Activated CD4-positive, alpha-beta memory T cell treated with anti-CD3 and anti-CD28 coated beads for 36 hours (primary cell): ENCODE results near the gene AKAP11. TPM values are rescaled to one million over a fixed set of nuclear protein-coding genes. Genes with fewer than 3 reads are reported as not detected.
"Not testable (repeated sequence)": the region's sequence is repeated elsewhere in the genome, so short reads cannot be mapped to it uniquely, and the experiment has no call there.

Source experiments
- CTCF ChIA-PET: fragments of 350-600 bp; sonication (Branson Sonifier 250); formaldehyde crosslinking; loops from one replicate; lab custom pipeline; 2021; ENCODE audit warnings: antibody characterized with exemption, inconsistent platforms; lab: Charles Lee
- POLR2A ChIA-PET: fragments of 350-600 bp; sonication (Branson Sonifier 250); formaldehyde crosslinking; loops from one replicate; lab custom pipeline; 2021; ENCODE audit warnings: antibody characterized with exemption; lab: Charles Lee
- DNase-seq: peaks from one replicate; pipeline ENCODE4 v3.0.0-alpha.2; 2020
- H3K27ac Mint-ChIP-seq: one replicate; pipeline ENCODE4 v1.8.0; 2021; ENCODE audit warnings: mixed read lengths
- H3K27me3 Mint-ChIP-seq: one replicate; pipeline ENCODE4 v1.8.0; 2021; ENCODE audit warnings: mixed read lengths
- H3K36me3 Mint-ChIP-seq: one replicate; pipeline ENCODE4 v1.8.0; 2021; ENCODE audit warnings: mixed read lengths
- H3K4me1 Mint-ChIP-seq: one replicate; pipeline ENCODE4 v1.8.0; 2021; ENCODE audit warnings: low read depth, mixed read lengths
- H3K4me3 Mint-ChIP-seq: one replicate; pipeline ENCODE4 v1.8.0; 2021; ENCODE audit warnings: mild to moderate bottlenecking, mixed read lengths
- H3K9me3 Mint-ChIP-seq: one replicate; pipeline ENCODE4 v1.8.0; 2021; ENCODE audit warnings: mixed read lengths
- intact Hi-C: fragments of 100-400 bp; cut with micrococcal nuclease; formaldehyde crosslinking; loops from one replicate; pipeline ENCODE4 v1.15.1; 2023
- total RNA-seq, 2 experiments: library from RNA; stranded (reverse); gene quantifications; one replicate each; pipeline ENCODE4 v1.2.3, GENCODE V29; 2021

The AKAP11 gene
- total RNA-seq = 10 to 100 TPM; 36.6 to 37.8 TPM

DNA sequence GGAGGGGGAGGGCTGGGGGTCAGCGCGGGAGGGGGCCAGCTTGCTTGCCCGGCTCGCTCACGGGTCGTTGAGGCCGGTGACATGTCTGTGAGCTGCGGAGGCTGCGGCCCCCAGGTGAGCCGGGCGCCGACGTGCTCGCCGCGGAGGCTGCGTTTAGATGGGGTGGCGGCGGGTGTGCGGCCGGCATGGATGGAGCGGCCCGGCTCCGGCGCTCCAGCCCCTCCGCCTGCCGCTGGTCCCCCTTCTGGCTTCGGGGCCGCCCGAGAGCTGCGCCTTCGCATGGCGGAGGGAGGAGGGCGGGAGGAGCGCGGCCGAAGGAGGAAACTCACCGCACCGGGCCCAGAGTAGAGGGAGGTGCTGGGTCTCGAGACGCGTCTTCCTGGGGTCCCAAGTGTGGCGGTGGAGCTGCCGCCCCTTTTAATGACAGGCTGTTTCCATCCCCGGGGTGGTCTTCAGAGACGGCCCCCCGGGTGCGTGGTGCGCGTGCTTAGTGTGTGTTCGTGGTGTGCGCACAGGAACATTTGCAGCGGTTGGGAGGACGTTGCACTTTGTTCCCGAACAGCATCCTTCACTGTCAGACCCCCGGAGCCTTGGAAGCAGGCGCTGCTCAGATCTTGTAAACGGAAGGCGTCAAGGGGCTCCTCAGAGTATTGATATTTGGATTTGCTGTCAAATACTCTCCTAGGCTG is at the start of gene AKAP11:
TSS of gene AKAP11 (plus strand) at position 38 of the 689 bp plus-strand sequence. CDS start 14,197 bp downstream, outside the sequence.
- Mint-ChIP-seq H3K4me3 (peak within 1 kb of the TSS; percentile 98), H3K36me3 (peaks cover 4% of the 10 kb centered on the region), H3K4me1 (peaks cover 48% of the 10 kb centered on the region), H3K27ac (peak within 1 kb of the TSS; percentile 98), H3K9me3 (no peaks in the 10 kb centered on the region), H3K27me3 (no peaks in the 10 kb centered on the region)
- DNase-seq = peak; percentile 64
- intact Hi-C loops = loop anchor here (2.0 to 10.0 kb wide), 4 partner anchors 225 to 807 kb away; partner anchors contain the start of genes DGKH, EPSTI1 and TNFSF11
- ChIA-PET CTCF (interaction anchor here (0.8 to 1.5 kb wide), 4 partner anchors 13 to 323 kb away, joined by 3 read pairs; no protein-coding TSS in a partner anchor), POLR2A (interaction anchor here (0.6 to 6.2 kb wide), 13 partner anchors 23 to 814 kb away, joined by 3 to 88 read pairs (median 4); no protein-coding TSS in a partner anchor)

GRCh38 chr13:42223681-42224080 is 48.3 kb upstream of the AKAP11 start:
- Mint-ChIP-seq H3K4me3 (no peak overlapping the region), H3K27me3 (no peaks in the 10 kb centered on the region), H3K4me1 (no peaks in the 10 kb centered on the region), H3K36me3 (peaks cover 24% of the 10 kb centered on the region), H3K9me3 (no peaks in the 10 kb centered on the region), H3K27ac (no peak overlapping the region)
- CTCF ChIA-PET = interaction anchor here (1.5 kb wide), 1 partner anchor 23 kb away, joined by 3 read pairs; no protein-coding TSS in a partner anchor
- POLR2A ChIA-PET = no interaction called here
- intact Hi-C loops = no loop called here
- DNase-seq = no peak

GRCh38 chr13:42225051-42225450 is 46.9 kb upstream of the AKAP11 start:
- Mint-ChIP-seq H3K4me1 (no peaks in the 10 kb centered on the region), H3K27ac (no peak overlapping the region), H3K4me3 (no peak overlapping the region), H3K27me3 (no peaks in the 10 kb centered on the region), H3K36me3 (peaks cover 25% of the 10 kb centered on the region), H3K9me3 (no peaks in the 10 kb centered on the region)
- no peak for DNase-seq
- ChIA-PET POLR2A (no interaction called here), CTCF (no interaction called here)
- intact Hi-C loops = no loop called here

DNA sequence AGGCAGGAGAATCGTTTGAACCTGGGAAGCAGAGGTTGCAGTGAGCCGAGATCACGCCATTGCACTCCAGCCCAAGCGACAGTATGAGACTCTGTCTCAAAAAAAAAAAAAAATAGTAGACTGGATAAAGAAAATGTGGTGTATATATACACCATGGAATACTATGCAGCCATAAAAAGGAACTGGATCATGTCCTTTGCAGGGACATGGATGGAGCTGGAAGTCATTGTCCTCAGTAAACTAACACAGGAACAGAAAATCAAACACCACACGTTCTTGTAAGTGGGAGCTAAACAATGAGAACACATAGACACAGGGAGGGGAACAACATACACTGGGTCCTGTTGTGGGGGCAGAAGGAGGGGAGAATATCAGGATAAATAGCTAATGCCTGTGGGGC is 45.2 kb upstream of the AKAP11 start:
- H3K27ac Mint-ChIP-seq, H3K27me3 Mint-ChIP-seq, H3K9me3 Mint-ChIP-seq, H3K4me3 Mint-ChIP-seq, DNase-seq, CTCF ChIA-PET, intact Hi-C loops, POLR2A ChIA-PET, H3K4me1 Mint-ChIP-seq: not testable (repeated sequence)
- peaks cover 25% of the 10 kb centered on the region for H3K36me3 Mint-ChIP-seq

- CTCF ChIA-PET = no interaction called here
- H3K27ac Mint-ChIP-seq = no peak overlapping the region
- H3K27me3 Mint-ChIP-seq = no peaks in the 10 kb centered on the region
- POLR2A ChIA-PET = no interaction called here
- H3K4me3 Mint-ChIP-seq = no peak overlapping the region
- H3K9me3 Mint-ChIP-seq = no peaks in the 10 kb centered on the region
- peaks cover 23% of the 10 kb centered on the region for H3K36me3 Mint-ChIP-seq
- no peak for DNase-seq
- intact Hi-C loops = no loop called here
- H3K4me1 Mint-ChIP-seq = no peaks in the 10 kb centered on the region
Observed at GRCh38 chr13:42228527-42228926, 43.4 kb upstream of the AKAP11 start.

- Mint-ChIP-seq H3K27me3 (no peaks in the 10 kb centered on the region), H3K4me3 (no peak overlapping the region), H3K27ac (no peak overlapping the region), H3K36me3 (peaks cover 21% of the 10 kb centered on the region), H3K4me1 (no peaks in the 10 kb centered on the region), H3K9me3 (no peaks in the 10 kb centered on the region)
- DNase-seq = no peak
- CTCF ChIA-PET = no interaction called here
- intact Hi-C loops = no loop called here
- POLR2A ChIA-PET = no interaction called here
Observed at GRCh38 chr13:42229287-42229686, 42.7 kb upstream of the AKAP11 start.

DNA sequence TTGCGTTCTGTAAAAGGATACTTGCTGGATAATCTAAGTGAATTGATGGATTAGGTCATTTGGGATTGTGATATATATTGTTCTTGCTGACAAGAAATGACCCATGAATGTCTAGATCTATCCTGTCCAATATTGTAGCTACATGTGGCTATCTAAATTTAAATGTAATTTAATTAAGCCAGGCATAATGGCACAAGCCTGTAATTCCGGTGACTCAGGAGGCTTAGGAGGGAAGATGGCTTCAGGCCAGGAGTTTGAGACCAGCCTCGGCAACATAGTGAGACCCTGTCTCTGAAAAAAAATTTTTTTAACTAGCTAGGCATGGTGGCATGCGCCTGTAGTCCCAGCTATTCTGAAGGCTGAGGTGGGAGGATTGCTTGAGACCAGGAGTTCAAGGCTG is 39.3 kb upstream of the AKAP11 start:
- Mint-ChIP-seq H3K9me3 (no peaks in the 10 kb centered on the region), H3K27me3 (no peaks in the 10 kb centered on the region), H3K4me1 (no peaks in the 10 kb centered on the region), H3K4me3 (no peak overlapping the region), H3K27ac (no peak overlapping the region), H3K36me3 (peaks cover 7% of the 10 kb centered on the region)
- intact Hi-C loops = no loop called here
- ChIA-PET POLR2A (no interaction called here), CTCF (interaction anchor here (0.5 kb wide), 1 partner anchor 286 kb away, joined by 3 read pairs; no protein-coding TSS in a partner anchor)
- DNase-seq = no peak

DNA sequence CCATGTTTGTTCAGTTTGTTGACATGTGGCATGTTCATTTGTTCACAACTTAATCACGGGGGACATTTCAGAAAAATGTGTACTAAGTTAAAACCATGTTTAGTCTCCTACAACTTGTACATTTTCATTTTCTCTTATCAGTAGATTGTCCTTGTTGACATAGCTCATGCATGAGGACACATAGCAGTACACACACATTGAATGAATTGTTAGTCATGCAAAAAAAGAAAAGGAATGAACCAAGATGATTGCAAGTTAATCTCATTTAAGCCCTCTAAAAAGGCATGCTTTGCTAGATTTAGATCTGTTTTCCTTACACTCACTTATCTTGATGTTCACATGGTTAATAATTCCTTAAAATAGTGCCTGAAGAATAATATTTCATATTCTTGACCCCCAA is 38.2 kb upstream of the AKAP11 start:
- no peaks in the 10 kb centered on the region for H3K9me3 Mint-ChIP-seq
- no peak for DNase-seq
- no peaks in the 10 kb centered on the region for H3K27me3 Mint-ChIP-seq
- intact Hi-C loops = no loop called here
- CTCF ChIA-PET = no interaction called here
- H3K36me3 Mint-ChIP-seq = peaks cover 5% of the 10 kb centered on the region
- no peak overlapping the region for H3K27ac Mint-ChIP-seq
- H3K4me1 Mint-ChIP-seq = no peaks in the 10 kb centered on the region
- H3K4me3 Mint-ChIP-seq = no peak overlapping the region
- POLR2A ChIA-PET = no interaction called here

GRCh38 chr13:42239161-42239560 is 32.8 kb upstream of the AKAP11 start:
- Mint-ChIP-seq H3K36me3 (no peaks in the 10 kb centered on the region), H3K27ac (no peak overlapping the region), H3K4me1 (no peaks in the 10 kb centered on the region), H3K27me3 (no peaks in the 10 kb centered on the region), H3K9me3 (no peaks in the 10 kb centered on the region), H3K4me3 (no peak overlapping the region)
- POLR2A ChIA-PET = no interaction called here
- CTCF ChIA-PET = no interaction called here
- no peak for DNase-seq
- intact Hi-C loops = no loop called here

- no peak for DNase-seq
Observed at GRCh38 chr13:42239644-42240043, 32.3 kb upstream of the AKAP11 start.

DNA sequence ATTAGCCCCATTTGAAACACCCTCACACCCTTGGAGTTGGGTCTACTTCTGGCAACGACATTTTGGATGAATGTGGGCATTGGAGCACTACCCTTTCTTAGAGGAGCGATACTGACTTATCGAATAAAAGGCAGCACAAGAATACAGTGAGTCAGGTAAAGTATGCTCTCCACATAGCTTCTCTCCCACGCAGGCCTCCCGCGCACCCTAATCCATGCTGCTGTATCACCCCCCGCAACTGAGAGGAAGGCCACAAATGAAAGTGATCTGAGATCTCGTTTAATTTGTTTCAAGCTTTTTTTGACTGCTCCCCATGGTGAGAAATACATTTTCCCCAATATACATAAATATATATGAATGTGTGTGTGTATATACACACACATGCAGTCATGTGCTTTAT is 25.4 kb upstream of the AKAP11 start:
- intact Hi-C loops = no loop called here
- Mint-ChIP-seq H3K27me3 (no peaks in the 10 kb centered on the region), H3K9me3 (no peaks in the 10 kb centered on the region), H3K4me3 (no peak overlapping the region), H3K4me1 (peaks cover 2% of the 10 kb centered on the region), H3K36me3 (no peaks in the 10 kb centered on the region), H3K27ac (no peak overlapping the region)
- CTCF ChIA-PET = interaction anchor here (1.7 kb wide), 1 partner anchor 23 kb away, joined by 3 read pairs; no protein-coding TSS in a partner anchor
- POLR2A ChIA-PET = no interaction called here
- DNase-seq = no peak

More at GRCh38 chr13:42239644-42240043, 32.3 kb upstream of the AKAP11 start:
- no peak overlapping the region for H3K4me3 Mint-ChIP-seq
- H3K9me3 Mint-ChIP-seq = no peaks in the 10 kb centered on the region
- ChIA-PET POLR2A (no interaction called here), CTCF (no interaction called here)
- intact Hi-C loops = no loop called here
- no peaks in the 10 kb centered on the region for H3K27me3 Mint-ChIP-seq
- no peak overlapping the region for H3K27ac Mint-ChIP-seq
- no peaks in the 10 kb centered on the region for H3K4me1 Mint-ChIP-seq
- no peaks in the 10 kb centered on the region for H3K36me3 Mint-ChIP-seq

- ChIA-PET CTCF (interaction anchor here (1.7 kb wide), 1 partner anchor 24 kb away, joined by 3 read pairs; no protein-coding TSS in a partner anchor), POLR2A (no interaction called here)
- no peaks in the 10 kb centered on the region for H3K36me3 Mint-ChIP-seq
- intact Hi-C loops = no loop called here
- peaks cover 2% of the 10 kb centered on the region for H3K4me1 Mint-ChIP-seq
- DNase-seq = no peak
- H3K27ac Mint-ChIP-seq = no peak overlapping the region
- no peak overlapping the region for H3K4me3 Mint-ChIP-seq
- no peaks in the 10 kb centered on the region for H3K9me3 Mint-ChIP-seq
- no peaks in the 10 kb centered on the region for H3K27me3 Mint-ChIP-seq
Observed at GRCh38 chr13:42247883-42248282, 24.1 kb upstream of the AKAP11 start.

DNA sequence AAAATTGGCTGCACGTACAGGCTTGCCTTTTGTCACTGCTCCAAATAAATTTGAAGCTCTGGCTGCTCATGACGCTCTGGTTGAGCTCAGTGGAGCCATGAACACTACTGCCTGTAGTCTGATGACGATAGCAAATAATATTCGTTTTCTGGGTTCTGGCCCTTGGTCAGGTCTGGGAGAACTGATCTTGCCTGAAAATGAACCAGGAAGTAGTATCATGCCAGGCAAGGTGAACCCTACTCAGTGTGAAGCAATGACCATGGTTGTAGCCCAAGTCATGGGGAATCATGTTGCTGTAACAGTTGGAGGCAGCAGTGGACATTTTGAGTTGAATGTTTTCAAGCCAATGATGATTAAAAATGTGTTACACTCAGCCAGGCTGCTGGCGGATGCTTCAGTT is 16.1 kb upstream of the AKAP11 start:
- H3K36me3 Mint-ChIP-seq = no peaks in the 10 kb centered on the region
- no peak overlapping the region for H3K27ac Mint-ChIP-seq
- intact Hi-C loops = no loop called here
- peaks cover 2% of the 10 kb centered on the region for H3K27me3 Mint-ChIP-seq
- H3K9me3 Mint-ChIP-seq = no peaks in the 10 kb centered on the region
- DNase-seq = no peak
- POLR2A ChIA-PET = no interaction called here
- peaks cover 2% of the 10 kb centered on the region for H3K4me1 Mint-ChIP-seq
- H3K4me3 Mint-ChIP-seq = no peak overlapping the region
- CTCF ChIA-PET = no interaction called here
